GM04503 (cell line): ENCODE data around the gene AP1M2.
"Not testable (repeated sequence)": the region's sequence is repeated elsewhere in the genome, so short reads cannot be mapped to it uniquely, and the experiment has no call there.

Experiments
- DNase-seq: peaks from one replicate; pipeline ENCODE4 v3.0.0-alpha.2; 2012; ENCODE audit warnings: low read depth

Gene AP1M2

GRCh38 chr19:10601999-10602329 is 14.9 kb upstream of the AP1M2 start:
- no peak for DNase-seq

DNA sequence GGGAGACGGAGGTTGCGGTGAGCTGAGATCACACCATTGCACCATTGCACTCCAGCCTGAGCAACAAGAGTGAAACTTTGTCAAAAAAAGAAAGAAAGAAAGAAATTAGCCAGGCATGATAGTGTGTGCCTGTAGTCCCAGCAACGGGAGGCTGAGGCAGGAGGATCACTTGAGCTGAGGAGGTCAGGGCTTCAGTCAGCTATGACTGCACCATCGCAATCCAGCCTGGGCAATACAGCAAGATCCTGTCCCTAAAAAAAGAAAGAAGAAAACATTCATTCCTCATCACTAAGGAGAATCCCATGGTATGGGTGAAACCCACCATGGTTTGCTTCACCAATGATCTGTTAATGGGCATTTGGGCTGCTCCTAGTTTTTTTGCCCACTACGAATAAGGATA is 13.0 kb upstream of the AP1M2 start:
- no peak for DNase-seq

- peak; percentile 47 for DNase-seq
These were observed 6.9 kb upstream of the AP1M2 start for GRCh38 chr19:10593820-10594637.

DNA sequence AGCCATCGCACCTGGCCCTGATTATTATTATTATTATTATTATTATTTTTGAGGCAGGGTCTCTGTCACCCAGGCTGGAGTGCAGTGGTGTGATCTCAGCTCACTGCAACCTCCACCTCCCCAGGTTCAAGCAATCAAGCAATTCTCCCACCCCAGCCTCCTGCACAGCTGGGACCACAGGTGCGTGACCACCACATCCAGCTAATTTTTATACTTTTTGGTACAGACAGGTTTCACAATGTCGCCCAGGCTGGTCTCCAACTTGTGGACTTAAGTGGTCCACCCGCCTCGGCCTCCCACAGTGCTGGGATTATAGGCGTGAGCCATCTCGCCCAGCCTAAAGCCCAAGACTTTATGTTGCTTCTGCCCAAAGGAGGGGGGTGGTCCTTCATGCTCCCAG is 6.0 kb upstream of the AP1M2 start:
- no peak for DNase-seq

GRCh38 chr19:10587839-10588150 is 683 bp upstream of the AP1M2 start:
- no peak for DNase-seq

DNA sequence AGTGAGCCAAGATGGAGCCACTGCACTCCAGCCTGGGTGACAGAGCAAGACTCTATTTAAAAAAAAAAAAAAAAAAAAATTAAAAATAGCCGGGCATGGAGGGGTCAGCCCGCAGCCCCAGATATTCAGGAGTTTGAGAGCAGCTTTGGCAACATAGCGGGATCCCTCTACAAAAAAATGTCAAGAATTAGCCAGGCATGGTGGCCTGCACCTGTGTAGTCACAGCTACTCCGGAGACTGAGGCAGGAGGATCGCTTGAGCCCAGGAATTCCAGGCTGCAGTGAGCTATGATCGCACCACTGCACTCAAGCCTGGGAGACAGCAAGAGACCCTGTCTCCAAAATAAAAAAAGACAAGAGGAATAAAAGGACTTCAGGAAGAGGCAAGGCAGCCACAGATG is 716 bp downstream of the AP1M2 start:
- DNase-seq, result no peak

DNA sequence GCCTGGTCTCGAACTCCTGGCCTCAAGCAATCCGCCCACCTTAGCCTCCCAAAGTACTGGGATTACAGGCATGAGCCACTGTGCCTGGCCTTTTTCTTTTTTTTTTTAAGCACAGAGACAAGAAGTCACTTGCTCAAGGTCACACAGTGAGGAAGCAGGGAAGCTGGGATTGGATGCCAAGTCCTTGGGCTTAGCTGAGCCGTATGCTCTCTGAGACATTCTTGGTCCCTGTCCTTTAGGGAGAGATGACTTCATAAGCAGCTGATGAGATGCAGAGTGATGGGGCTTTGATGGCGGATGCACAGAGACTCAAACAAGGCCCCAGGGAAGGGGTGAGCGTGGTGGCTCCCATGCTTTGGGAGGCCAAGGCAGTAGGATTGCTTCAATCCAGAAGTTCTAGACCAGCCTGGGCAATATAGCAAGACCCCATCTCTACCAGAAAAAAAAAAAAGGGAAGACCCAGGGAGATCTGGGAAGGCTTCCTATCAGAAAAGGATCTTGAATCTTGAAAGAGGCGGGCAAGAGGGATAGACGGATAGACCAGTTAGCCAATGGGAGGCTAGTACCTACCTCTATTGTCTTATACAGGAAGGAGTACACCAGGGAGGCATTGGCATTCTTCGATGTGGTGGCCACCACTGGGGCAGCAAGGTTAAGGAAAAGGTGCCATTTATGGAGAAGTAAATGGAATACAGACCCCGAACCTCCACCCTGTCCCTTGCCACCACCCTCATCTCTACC is 3.9 kb downstream of the AP1M2 start:
- DNase-seq, result no peak

GRCh38 chr19:10582091-10582490 is 5.0 kb downstream of the AP1M2 start:
- no peak for DNase-seq

- peak; percentile 30 for DNase-seq
These were observed 6.0 kb downstream of the AP1M2 start for GRCh38 chr19:10580979-10581631.

GRCh38 chr19:10577951-10578350 is 9.2 kb downstream of the AP1M2 start:
- DNase-seq, result no peak

DNA sequence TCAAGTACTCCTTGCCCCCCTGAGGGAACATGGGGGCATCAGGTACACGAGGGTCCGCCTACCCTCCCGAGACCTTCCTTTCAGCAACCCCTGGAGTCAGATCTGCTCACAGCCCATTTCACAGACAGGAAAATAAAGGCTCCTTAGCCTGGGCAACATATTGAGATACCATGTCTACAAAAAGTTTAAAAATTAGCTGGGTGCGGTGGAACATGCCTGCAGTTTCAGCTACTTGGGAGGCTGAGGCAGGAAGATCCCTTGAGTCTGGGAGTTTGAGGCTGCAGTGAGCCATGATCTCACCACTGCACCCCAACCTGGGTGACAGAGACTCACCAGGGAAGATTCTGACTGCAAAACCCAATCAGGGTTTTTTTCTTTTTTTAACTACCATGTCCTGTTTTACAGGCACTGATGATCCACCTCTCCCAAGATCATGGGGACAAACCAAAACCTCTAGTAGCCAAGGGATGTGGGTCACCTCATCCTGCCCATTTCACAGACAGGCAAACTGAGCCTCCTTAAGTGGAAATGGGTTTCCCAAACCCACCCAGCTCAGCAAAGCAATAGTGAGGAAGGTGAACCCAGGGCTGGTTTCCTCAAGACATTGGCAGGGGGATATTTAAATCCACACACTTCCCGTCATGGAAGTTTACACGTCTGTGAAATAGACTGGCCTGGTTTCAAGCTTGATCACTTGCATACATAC is 11.9 kb downstream of the AP1M2 start:
- DNase-seq, result no peak

- no peak for DNase-seq
These were observed 12.7 kb downstream of the AP1M2 start for GRCh38 chr19:10574462-10574861.

DNA sequence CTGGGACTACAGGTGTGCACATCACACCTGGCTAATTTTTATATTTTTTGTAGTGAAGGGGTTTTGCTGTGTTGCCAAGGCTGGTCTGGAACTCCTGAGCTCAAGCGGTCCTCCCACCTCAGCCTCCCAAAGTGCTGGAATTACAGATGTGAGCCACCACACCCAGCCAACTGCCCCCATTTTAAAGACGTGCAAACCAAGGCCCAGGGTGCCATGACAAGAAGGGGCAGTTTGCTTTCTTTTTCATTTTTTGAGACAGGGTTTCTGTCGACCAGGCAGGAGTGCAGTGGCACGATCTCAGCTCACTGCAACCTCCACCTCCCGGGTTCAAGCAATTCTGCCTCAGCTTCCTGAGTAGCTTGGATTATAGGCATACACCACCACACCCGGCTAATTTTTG is 13.3 kb downstream of the AP1M2 start:
- DNase-seq, result not testable (repeated sequence)

DNA sequence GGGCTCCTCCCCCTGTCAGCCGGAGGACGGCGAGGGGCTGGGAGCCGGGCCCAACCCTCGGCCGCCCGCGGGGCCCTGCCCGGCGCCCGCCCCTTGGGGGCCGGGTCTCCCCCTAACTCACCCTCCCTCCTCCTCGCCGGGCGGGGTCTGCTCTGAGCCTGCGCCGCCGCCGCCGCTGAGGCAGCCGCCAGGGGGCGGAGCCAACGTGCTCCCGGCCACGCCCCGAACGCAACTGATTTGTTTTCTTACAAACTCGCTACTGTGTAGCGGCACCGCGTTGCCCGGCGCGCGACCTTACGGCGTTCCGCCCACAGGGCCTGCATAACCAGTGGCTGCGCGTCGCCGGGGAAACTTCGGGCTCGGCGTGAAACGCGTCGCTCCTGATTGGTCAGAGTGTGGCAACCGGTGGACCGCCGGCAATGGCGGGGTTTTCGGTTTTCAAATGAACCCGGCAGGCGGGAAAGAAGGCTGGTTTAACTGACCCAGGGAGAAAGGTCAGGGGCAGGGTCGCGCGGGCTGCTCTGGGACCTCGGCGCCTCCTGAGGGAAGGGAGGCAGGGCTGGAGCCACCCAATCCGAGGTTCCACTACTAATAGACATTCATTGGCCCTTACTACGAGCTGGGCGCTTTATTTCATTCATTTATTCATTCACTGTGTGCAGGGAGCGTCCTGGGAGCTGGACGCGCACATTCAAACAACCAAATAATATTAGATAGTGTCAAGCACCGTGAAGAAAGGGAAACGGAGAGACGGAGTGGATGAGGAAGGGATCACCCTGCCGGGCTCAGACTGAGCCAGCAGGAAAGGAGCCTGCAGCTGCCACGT is 18.1 kb downstream of the AP1M2 start, which contains the start of gene CDKN2D:
Gene CDKN2D, minus strand, starts transcription at position 154 of the 826 bp plus-strand sequence. CDS start 326 bp downstream, outside the sequence.
- peak; percentile 92 for DNase-seq

DNA sequence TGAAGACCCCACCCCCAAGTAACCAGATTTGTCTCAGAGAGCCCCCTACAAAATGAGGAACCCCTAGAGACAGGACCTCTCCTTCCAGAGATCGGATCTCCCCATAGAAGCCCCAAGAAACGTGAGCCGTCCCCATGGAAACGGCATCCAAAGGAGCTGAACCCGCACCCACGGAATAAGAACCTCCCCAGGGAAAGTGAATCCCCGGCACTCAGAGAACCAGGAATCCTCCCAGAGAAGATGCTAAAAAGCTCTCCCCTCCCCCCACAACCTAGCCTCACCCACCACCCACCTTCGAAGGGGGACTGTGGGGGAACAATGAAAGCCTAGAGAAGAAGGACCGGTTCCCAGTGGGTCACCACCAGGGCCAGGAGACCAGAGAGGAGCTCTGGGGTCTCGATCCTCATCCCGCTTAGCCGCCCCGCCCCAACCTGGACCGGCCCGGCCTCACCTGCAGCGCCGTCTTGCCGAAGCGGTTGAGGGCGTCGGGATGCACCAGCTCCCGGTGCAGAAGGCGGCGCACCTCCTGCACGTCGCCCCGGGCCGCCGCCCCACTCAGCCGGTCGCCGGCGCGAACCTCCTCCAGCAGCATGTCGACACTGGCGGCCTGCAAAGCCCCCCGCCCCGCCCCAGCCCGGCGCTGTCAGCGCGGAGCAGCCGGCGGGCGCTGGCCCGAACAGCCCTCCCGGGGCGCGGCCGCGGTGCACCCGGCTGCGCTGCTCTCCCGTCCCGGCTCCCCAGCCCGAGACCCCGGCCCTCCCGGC is 18.9 kb downstream of the AP1M2 start:
- DNase-seq, result no peak

- no peak for DNase-seq
These were observed 19.5 kb downstream of the AP1M2 start for GRCh38 chr19:10567656-10568055.

- DNase-seq, result no peak
These were observed 20.3 kb downstream of the AP1M2 start for GRCh38 chr19:10566658-10567410.

DNA sequence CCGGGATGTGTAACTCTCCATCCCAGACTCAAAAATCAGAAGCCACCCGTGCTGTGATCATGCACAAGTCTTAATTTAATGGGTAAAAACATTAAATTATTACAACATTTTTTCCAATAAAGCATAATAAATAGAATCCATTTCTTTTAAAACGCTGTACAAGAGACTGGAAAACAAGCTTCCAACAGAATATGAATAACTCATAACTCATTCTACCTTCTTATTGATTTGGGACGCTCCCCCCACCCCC is 20.8 kb downstream of the AP1M2 start:
- DNase-seq, result no peak

DNA sequence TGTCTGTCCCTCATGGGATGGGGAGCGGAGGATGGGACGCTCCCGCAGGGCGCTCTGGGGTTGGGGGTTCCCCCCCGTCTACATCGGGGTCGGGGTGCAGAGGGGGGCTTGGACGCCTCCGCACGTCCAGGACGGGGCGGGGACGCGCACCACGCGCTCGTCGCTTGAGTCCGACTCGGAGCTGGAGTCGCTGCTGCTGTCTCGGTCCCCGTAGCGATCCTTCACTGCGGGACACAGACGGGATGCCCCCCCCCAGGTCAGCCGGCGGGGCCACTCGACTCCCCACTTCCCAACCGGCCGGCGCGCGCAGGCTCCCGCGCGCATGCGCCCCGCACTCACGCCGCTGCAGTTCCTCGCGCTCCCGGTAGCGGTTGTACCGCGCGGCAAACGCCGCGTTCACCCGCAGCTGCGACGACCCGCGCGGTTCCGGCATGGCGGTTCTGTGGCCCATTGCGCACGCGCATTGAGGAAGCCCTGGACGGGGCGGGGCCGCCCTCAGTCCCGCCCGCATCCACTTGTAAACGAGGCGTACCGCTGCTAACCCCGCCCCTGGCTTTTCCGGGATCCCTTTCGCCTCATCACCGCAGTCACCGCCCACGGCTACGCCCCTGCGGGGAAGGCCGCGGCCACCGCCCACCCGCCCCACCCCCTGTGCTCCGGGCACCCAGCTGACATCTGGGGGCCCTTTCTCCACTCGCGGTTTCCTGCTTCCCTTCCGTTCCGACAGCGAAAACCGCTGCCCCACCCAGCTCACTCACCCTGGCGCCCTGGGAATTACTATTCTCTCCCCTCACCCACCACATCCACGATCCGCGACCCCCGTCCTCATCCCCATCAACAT is 21.3 kb downstream of the AP1M2 start, which contains the start of gene KRI1:
Gene KRI1, minus strand, starts transcription at position 444 of the 841 bp plus-strand sequence. Its CDS starts 11 bp downstream, at position 433.
- DNase-seq, result peak; percentile 71
